Lower leg skin (tissue), 4 donors: Measurements from ENCODE around the gene FAM200C. TPM values are rescaled to one million over a fixed set of nuclear protein-coding genes. Genes with fewer than 3 reads are reported as not detected.
"Not testable (repeated sequence)": the region's sequence is repeated elsewhere in the genome, so short reads cannot be mapped to it uniquely, and the experiment has no call there.

Source experiments
- DNase-seq, 2 donors: peaks; one replicate each; pipeline ENCODE4 v3.0.0-alpha.2; 2019; ENCODE audit warnings: low spot score in 2 of 2
- H3K4me3 ChIP-seq: fragments of 200-600 bp; sonication (generic); 2 replicates; pipeline ENCODE4 v1.5.1; 2017; ENCODE audit warnings: mild to moderate bottlenecking, low read depth; ENCODE audit not compliant: poor library complexity, severe bottlenecking
- CTCF ChIP-seq, 3 donors: fragments of 450-650 bp; IDR thresholded peaks; one replicate each; pipeline ENCODE4 v1.5.1; 2016; ENCODE audit warnings: antibody characterized with exemption in 3 of 3, mild to moderate bottlenecking in 3 of 3, moderate library complexity in 2 of 3
- POLR2A ChIP-seq, 2 donors: fragments of 450-650 bp; IDR thresholded peaks; one replicate each; pipeline ENCODE4 v1.6.1; 2016 to 2017; ENCODE audit warnings: antibody characterized with exemption in 2 of 2, mild to moderate bottlenecking in 1 of 2, moderate library complexity in 1 of 2
- WGBS, 2 donors: methylation state at CpG; one replicate each; pipeline ENCODE4 v1.1.5; 2018; 5-methylcytosine and 5-hydroxymethylcytosine counted together
- intact Hi-C: fragments of 100-400 bp; cut with DNase I; formaldehyde crosslinking; loops from one replicate; pipeline ENCODE4 v1.15.0; 2023; ENCODE audit warnings: low total_unique reads
- total RNA-seq, 4 donors: library from RNA; depleted of rRNA; stranded (reverse); fragments of >200 nt; gene quantifications; one replicate each; pipeline ENCODE4 v1.1.0, GENCODE V29; 2016

The FAM200C gene
- total RNA-seq, 4 donors from 2014 or later: 1.3 to 3.2 (median 2.3) TPM

DNA sequence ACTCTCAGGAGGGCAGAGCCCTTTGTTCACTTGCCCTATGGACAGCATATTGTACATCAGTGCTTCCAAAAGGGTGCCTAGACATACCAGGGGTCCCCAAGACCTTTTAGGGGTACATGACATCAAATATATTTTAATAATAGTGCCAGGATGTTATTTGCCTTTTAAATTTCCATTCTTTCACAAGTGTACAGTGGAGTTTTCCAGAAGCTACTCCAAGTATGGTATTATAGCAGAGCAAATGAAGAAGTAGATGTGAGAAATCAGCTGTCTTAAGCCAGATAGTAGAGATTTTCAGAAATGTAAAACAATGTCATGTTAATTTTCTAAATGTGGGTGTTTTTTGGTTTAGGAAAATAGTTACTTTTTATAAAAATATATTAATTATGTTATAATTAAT lies 37.4 kb upstream of the FAM200C start:
- intact Hi-C loops: no loop called here
- TF ChIP-seq POLR2A (IDR thresholded peaks at IDR 0.05) (no peak), CTCF (IDR thresholded peaks at IDR 0.05) (no peak)
- H3K4me3 ChIP-seq: no peak overlapping the region
- no peak for DNase-seq

- 51 to 57% methylated on average over 6 of the region's 6 CpGs for WGBS, 2 donors
- DNase-seq, intact Hi-C loops, H3K4me3 ChIP-seq: not testable (repeated sequence)
These were observed 36.8 kb upstream of the FAM200C start for GRCh38 chr5:160436661-160437060.

- intact Hi-C loops: no loop called here
- WGBS, 2 donors: 93 to 94% methylated on average over 4 of the region's 4 CpGs
- TF ChIP-seq CTCF (IDR thresholded peaks at IDR 0.05): no peak
- no peak for TF ChIP-seq POLR2A (IDR thresholded peaks at IDR 0.05)
- DNase-seq: no peak
- H3K4me3 ChIP-seq: no peak overlapping the region
These were observed 36.2 kb upstream of the FAM200C start for GRCh38 chr5:160436017-160436416.

DNA sequence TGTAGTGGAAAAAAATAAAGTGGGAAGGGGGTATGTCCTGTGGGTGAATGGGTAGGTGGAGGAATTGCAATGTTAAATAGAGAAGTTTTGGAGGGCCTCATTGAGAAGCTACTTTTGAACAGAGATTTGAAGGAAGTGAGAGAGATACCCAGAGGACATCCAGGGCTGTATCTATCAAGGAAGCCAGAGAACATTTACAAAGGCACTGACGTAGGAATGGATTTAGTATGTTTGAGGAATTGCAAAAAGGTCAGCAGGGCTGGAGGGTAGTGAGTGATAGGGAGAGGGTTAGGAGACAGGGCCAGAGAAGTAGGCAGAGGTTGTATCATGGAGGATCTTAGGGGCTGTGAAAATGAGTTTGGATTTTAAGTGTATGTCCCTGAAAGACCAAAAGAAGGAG lies 35.7 kb upstream of the FAM200C start:
- H3K4me3 ChIP-seq: no peak overlapping the region
- WGBS, 2 donors: 91 to 95% methylated on average over 1 of the region's 1 CpG
- DNase-seq: no peak
- intact Hi-C loops: no loop called here
- no peak for TF ChIP-seq CTCF (IDR thresholded peaks at IDR 0.05)

GRCh38 chr5:160434022-160434531 lies 34.2 kb upstream of the FAM200C start:
- DNase-seq: no peak
- no peak for TF ChIP-seq CTCF (IDR thresholded peaks at IDR 0.05)
- no peak for TF ChIP-seq POLR2A (IDR thresholded peaks at IDR 0.05)
- intact Hi-C loops: no loop called here
- 45 to 48% methylated on average over 9 of the region's 9 CpGs for WGBS, 2 donors
- no peak overlapping the region for H3K4me3 ChIP-seq

DNA sequence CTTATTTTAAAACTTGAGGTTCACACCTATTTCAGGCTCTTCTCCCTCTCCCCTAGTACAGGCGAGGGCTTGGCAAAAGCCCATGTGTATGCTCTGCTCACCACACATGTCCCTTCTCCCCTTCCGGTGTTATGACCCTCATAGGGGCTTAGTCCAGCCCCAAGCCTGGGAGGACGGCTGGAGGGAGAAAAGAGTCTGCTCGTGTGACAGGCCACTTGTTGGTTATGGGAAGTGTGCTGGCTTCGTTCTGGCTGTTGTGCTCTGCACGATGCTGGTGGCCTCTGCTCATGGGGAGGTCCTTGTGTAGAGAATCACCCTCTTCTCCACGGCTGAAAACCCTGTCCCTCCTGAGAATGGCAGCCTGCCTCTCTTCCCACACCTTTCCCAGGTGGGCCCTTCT lies 32.9 kb upstream of the FAM200C start:
- intact Hi-C loops: no loop called here
- H3K4me3 ChIP-seq: no peak overlapping the region
- 96 to 97% methylated on average over 7 of the region's 7 CpGs for WGBS, 2 donors
- no peak for DNase-seq
- TF ChIP-seq POLR2A (IDR thresholded peaks at IDR 0.05): no peak
- no peak for TF ChIP-seq CTCF (IDR thresholded peaks at IDR 0.05)
